Natural killer cell (primary cell): Measurements from ENCODE around the gene TADA2A. TPM values are rescaled to one million over a fixed set of nuclear protein-coding genes. Genes with fewer than 3 reads are reported as not detected.

Experiments
- ATAC-seq, 3 donors: fragments of 150-1000 bp in 2 of 3; fragments of 200-7000 bp in 1 of 3; cut with Tn5 transposase; 1 replicate in 1 of 3; 2 replicates in 2 of 3; pipeline ENCODE4 v1.10.0; 2021; ENCODE audit warnings: mild to moderate bottlenecking in 2 of 3, moderate library complexity in 2 of 3
- DNase-seq, 2 donors: peaks; one replicate each; pipeline versions ENCODE4 v3.0.0 to v3.0.0-alpha.2; 2013 to 2021; ENCODE audit warnings: mixed read lengths in 1 of 2
- H3K27ac ChIP-seq: one replicate; pipeline ENCODE4 v1.5.1; 2013; ENCODE audit warnings: mild to moderate bottlenecking, low read length
- H3K27me3 ChIP-seq: one replicate; pipeline ENCODE4 v1.6.1; 2013; ENCODE audit warnings: low read length; ENCODE audit not compliant: control insufficient read depth, insufficient read depth
- H3K36me3 ChIP-seq: one replicate; pipeline ENCODE4 v1.6.1; 2013; ENCODE audit warnings: low read length; ENCODE audit not compliant: control insufficient read depth, insufficient read depth
- H3K4me1 ChIP-seq: one replicate; pipeline ENCODE4 v1.6.1; 2013; ENCODE audit warnings: low read length; ENCODE audit not compliant: control insufficient read depth, insufficient read depth
- H3K4me3 ChIP-seq: one replicate; pipeline ENCODE4 v1.5.1; 2013; ENCODE audit warnings: low read length
- H3K9me3 ChIP-seq: one replicate; pipeline ENCODE4 v1.6.1; 2013; ENCODE audit warnings: low read length; ENCODE audit not compliant: control insufficient read depth, insufficient read depth
- H3K27ac Mint-ChIP-seq, 2 donors: one replicate each; pipeline ENCODE4 v1.8.0; 2022; ENCODE audit warnings: mild to moderate bottlenecking in 2 of 2, mixed read lengths in 2 of 2, moderate library complexity in 1 of 2
- H3K27me3 Mint-ChIP-seq, 2 donors: one replicate each; pipeline ENCODE4 v1.8.0; 2022; ENCODE audit warnings: low read depth in 2 of 2, mixed read lengths in 2 of 2
- H3K36me3 Mint-ChIP-seq: one replicate; pipeline ENCODE4 v1.8.0; 2022; ENCODE audit warnings: mixed read lengths
- H3K4me1 Mint-ChIP-seq, 2 donors: one replicate each; pipeline ENCODE4 v1.8.0; 2022; ENCODE audit warnings: mixed read lengths in 2 of 2
- H3K4me3 Mint-ChIP-seq: one replicate; pipeline ENCODE4 v1.8.0; 2022; ENCODE audit warnings: mild to moderate bottlenecking, moderate library complexity, mixed read lengths
- H3K9me3 Mint-ChIP-seq, 2 donors: one replicate each; pipeline ENCODE4 v1.8.0; 2022; ENCODE audit warnings: mixed read lengths in 2 of 2
- CTCF ChIP-seq: fragments of 200-600 bp; IDR thresholded peaks from one replicate; pipeline ENCODE4 v1.8.0; 2022; ENCODE audit warnings: antibody characterized with exemption
- WGBS: methylation state at CpG from one replicate; pipeline ENCODE4 v1.1.7; 2013; ENCODE audit warnings: missing lambda C conversion rate; ENCODE audit not compliant: insufficient coverage; 5-methylcytosine and 5-hydroxymethylcytosine counted together
- intact Hi-C: fragments of 100-400 bp; cut with micrococcal nuclease; formaldehyde crosslinking; loops from one replicate; pipeline ENCODE4 v1.14.2; 2022
- total RNA-seq, 4 donors: library from RNA; stranded (reverse); fragments of 120-200 nt in 1 of 4; gene quantifications; one replicate each; pipeline versions ENCODE4 v1.2.3 to v1.2.4, GENCODE V29; 2013 to 2022

TADA2A gene
- total RNA-seq, 3 donors from 2014 or later (not counting 1 experiment from before 2014, with no cell fraction given), result 14.8 to 28.1 (median 26.7) TPM

GRCh38 chr17:37494401-37494831, 87.7 kb downstream of the TADA2A start:
- Histone ChIP-seq H3K4me3 (no peak overlapping the region), H3K4me1 (peaks cover 11% of the 10 kb centered on the region), H3K27ac (no peak overlapping the region), H3K9me3 (no peaks in the 10 kb centered on the region), H3K36me3 (no peaks in the 10 kb centered on the region), H3K27me3 (no peaks in the 10 kb centered on the region)
- Mint-ChIP-seq H3K27ac (no peak overlapping the region), H3K4me3 (no peak overlapping the region), H3K27me3 (no peaks in the 10 kb centered on the region), H3K4me1 (peaks cover 15 to 20% of the 10 kb centered on the region in 2 donors), H3K36me3 (no peaks in the 10 kb centered on the region), H3K9me3 (no peaks in the 10 kb centered on the region)
- ATAC-seq, result no peak
- no peak for DNase-seq
- 95% methylated on average over 3 of the region's 3 CpGs for WGBS
- intact Hi-C loops, result no loop called here
- no peak for TF ChIP-seq CTCF

- peaks cover 11% of the 10 kb centered on the region for H3K4me1 ChIP-seq
- no peak for TF ChIP-seq CTCF
- no peaks in the 10 kb centered on the region for H3K36me3 Mint-ChIP-seq
- no peaks in the 10 kb centered on the region for H3K27me3 Mint-ChIP-seq
- H3K36me3 ChIP-seq, result no peaks in the 10 kb centered on the region
- no peak overlapping the region for H3K4me3 ChIP-seq
- no peak for ATAC-seq
- DNase-seq, result no peak
- H3K27ac ChIP-seq, result no peak overlapping the region
- intact Hi-C loops, result no loop called here
- H3K27ac Mint-ChIP-seq, result no peak overlapping the region
- 88% methylated on average over 8 of the region's 8 CpGs for WGBS
- no peaks in the 10 kb centered on the region for H3K27me3 ChIP-seq
- no peaks in the 10 kb centered on the region for H3K9me3 ChIP-seq
- no peaks in the 10 kb centered on the region for H3K9me3 Mint-ChIP-seq
- no peak overlapping the region for H3K4me3 Mint-ChIP-seq
- H3K4me1 Mint-ChIP-seq, result peaks cover 14 to 20% of the 10 kb centered on the region in 2 donors
Measured at GRCh38 chr17:37494971-37495370, 88.3 kb downstream of the TADA2A start.

DNA sequence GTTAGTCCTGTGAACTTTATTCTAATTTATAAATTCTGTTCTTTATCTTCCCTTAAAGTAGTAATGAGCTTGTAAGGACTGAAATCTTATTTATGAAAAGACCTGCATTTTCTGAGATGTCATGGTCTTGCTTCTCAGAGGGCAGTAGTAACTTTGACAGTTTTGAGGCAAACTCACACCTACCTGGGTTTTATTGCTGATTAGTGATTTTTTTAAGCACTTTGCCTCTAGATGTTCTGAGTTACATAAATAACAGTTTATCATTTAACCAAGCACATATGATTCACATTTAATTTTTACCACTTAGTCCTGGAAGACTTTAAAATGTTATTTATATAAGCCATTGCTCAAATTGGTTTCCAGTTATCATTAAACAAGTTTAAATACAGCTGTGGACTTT, 93.7 kb downstream of the TADA2A start:
- no peak overlapping the region for H3K4me3 Mint-ChIP-seq
- Histone ChIP-seq H3K36me3 (no peaks in the 10 kb centered on the region), H3K9me3 (no peaks in the 10 kb centered on the region), H3K27ac (no peak overlapping the region), H3K27me3 (no peaks in the 10 kb centered on the region), H3K4me3 (no peak overlapping the region), H3K4me1 (no peaks in the 10 kb centered on the region)
- H3K27ac Mint-ChIP-seq, result no peak overlapping the region
- no peak for DNase-seq
- intact Hi-C loops, result no loop called here
- H3K4me1 Mint-ChIP-seq, result no peaks in the 10 kb centered on the region
- TF ChIP-seq CTCF, result no peak
- no peak for ATAC-seq
- no peaks in the 10 kb centered on the region for H3K36me3 Mint-ChIP-seq
- no peaks in the 10 kb centered on the region for H3K27me3 Mint-ChIP-seq
- no peaks in the 10 kb centered on the region for H3K9me3 Mint-ChIP-seq
